Liver (tissue), 9 donors: Measurements from ENCODE around the gene HP. TPM values are rescaled to one million over a fixed set of nuclear protein-coding genes. Genes with fewer than 3 reads are reported as not detected.

Source experiments
- DNase-seq: peaks from one replicate; pipeline ENCODE4 v3.0.0-alpha.2; 2017; ENCODE audit warnings: low spot score
- H3K27ac ChIP-seq, 2 donors: one replicate each; pipeline ENCODE4 v1.7.0; 2013; ENCODE audit warnings: inconsistent platforms in 2 of 2, low read length in 2 of 2, control low read depth in 1 of 2, low read depth in 1 of 2, mild to moderate bottlenecking in 1 of 2
- H3K27me3 ChIP-seq, 4 donors: one replicate each; pipeline versions ENCODE4 v1.6.1 to v1.7.0; 2013; ENCODE audit warnings: low read length in 3 of 4, inconsistent platforms in 1 of 4, mild to moderate bottlenecking in 1 of 4, moderate library complexity in 1 of 4; ENCODE audit not compliant: control insufficient read depth in 4 of 4, insufficient read depth in 4 of 4
- H3K36me3 ChIP-seq, 4 donors: one replicate each; pipeline versions ENCODE4 v1.6.1 to v1.7.0; 2013; ENCODE audit warnings: low read length in 3 of 4, mild to moderate bottlenecking in 3 of 4, low read depth in 1 of 4, moderate library complexity in 1 of 4; ENCODE audit not compliant: control insufficient read depth in 4 of 4, insufficient read depth in 3 of 4
- H3K4me1 ChIP-seq, 4 donors: one replicate each; pipeline versions ENCODE4 v1.6.1 to v1.7.0; 2013; ENCODE audit warnings: low read length in 3 of 4, mild to moderate bottlenecking in 3 of 4, moderate library complexity in 1 of 4; ENCODE audit not compliant: control insufficient read depth in 4 of 4, insufficient read depth in 4 of 4
- H3K4me3 ChIP-seq, 3 donors: one replicate each; pipeline versions ENCODE4 v1.6.1 to v1.7.0; 2013; ENCODE audit warnings: low read length in 3 of 3, control low read depth in 1 of 3, low read depth in 1 of 3, mild to moderate bottlenecking in 1 of 3
- H3K9ac ChIP-seq, 2 donors: one replicate each; pipeline ENCODE4 v1.7.0; 2013; ENCODE audit warnings: low read length in 2 of 2, mild to moderate bottlenecking in 2 of 2, moderate library complexity in 2 of 2, control low read depth in 1 of 2, low read depth in 1 of 2
- H3K9me3 ChIP-seq, 4 donors: one replicate each; pipeline versions ENCODE4 v1.6.1 to v1.7.0; 2013; ENCODE audit warnings: low read length in 3 of 4; ENCODE audit not compliant: control insufficient read depth in 4 of 4
- ATF3 ChIP-seq: IDR thresholded peaks from 2 replicates; pipeline ENCODE4 v1.6.1; 2016; ENCODE audit warnings: antibody characterized with exemption
- EGR1 ChIP-seq, 2 donors: IDR thresholded peaks; 2 replicates each; pipeline ENCODE4 v1.6.1; 2016 to 2018; ENCODE audit warnings: antibody characterized with exemption in 2 of 2, low read depth in 2 of 2
- FOXA1 ChIP-seq: IDR thresholded peaks from 2 replicates; pipeline ENCODE4 v1.6.1; 2016; ENCODE audit warnings: antibody characterized with exemption
- FOXA2 ChIP-seq: IDR thresholded peaks from 2 replicates; pipeline ENCODE4 v1.6.1; 2016; ENCODE audit warnings: antibody characterized with exemption
- GABPA ChIP-seq, 2 donors: IDR thresholded peaks in 1 of 2; conservative IDR thresholded peaks in 1 of 2; 2 replicates each; pipeline ENCODE4 v1.6.1; 2016; ENCODE audit warnings: antibody characterized with exemption in 2 of 2, mild to moderate bottlenecking in 1 of 2, moderate library complexity in 1 of 2
- HNF4A ChIP-seq, 2 donors: conservative IDR thresholded peaks; 2 replicates each; pipeline ENCODE4 v1.6.1; 2016; ENCODE audit warnings: antibody characterized with exemption in 2 of 2, mild to moderate bottlenecking in 2 of 2
- HNF4G ChIP-seq: IDR thresholded peaks from 2 replicates; pipeline ENCODE4 v1.6.1; 2016; ENCODE audit warnings: antibody characterized with exemption
- JUND ChIP-seq, 2 donors: IDR thresholded peaks; 2 replicates each; pipeline ENCODE4 v1.6.1; 2016; ENCODE audit warnings: antibody characterized with exemption in 2 of 2
- NR2F2 ChIP-seq: IDR thresholded peaks from 2 replicates; pipeline ENCODE4 v1.6.1; 2016; ENCODE audit warnings: antibody characterized with exemption
- RAD21 ChIP-seq, 2 donors: IDR thresholded peaks; 2 replicates each; pipeline ENCODE4 v1.6.1; 2016; ENCODE audit warnings: antibody characterized with exemption in 2 of 2, mild to moderate bottlenecking in 2 of 2
- REST ChIP-seq: IDR thresholded peaks from 2 replicates; pipeline ENCODE4 v1.6.1; 2016; ENCODE audit warnings: antibody characterized with exemption, mild to moderate bottlenecking
- RXRA ChIP-seq, 2 donors: IDR thresholded peaks; 2 replicates each; pipeline ENCODE4 v1.6.1; 2017 to 2018; ENCODE audit warnings: antibody characterized with exemption in 2 of 2, mild to moderate bottlenecking in 1 of 2
- SP1 ChIP-seq: IDR thresholded peaks from 2 replicates; pipeline ENCODE4 v1.6.1; 2018; ENCODE audit warnings: antibody characterized with exemption, mild to moderate bottlenecking
- TAF1 ChIP-seq: conservative IDR thresholded peaks from 2 replicates; pipeline ENCODE4 v1.6.1; 2016; ENCODE audit warnings: antibody characterized with exemption, mild to moderate bottlenecking
- YY1 ChIP-seq: IDR thresholded peaks from 2 replicates; pipeline ENCODE4 v1.6.1; 2016; ENCODE audit warnings: antibody characterized with exemption, mild to moderate bottlenecking
- ZBTB33 ChIP-seq: IDR thresholded peaks from 2 replicates; pipeline ENCODE4 v1.6.1; 2016; ENCODE audit warnings: antibody characterized with exemption
- WGBS: extraction: QIAGEN DNeasy Blood & Tissue Kit; methylation state at CpG from one replicate; pipeline ENCODE4 v1.1.7; 2013; 5-methylcytosine and 5-hydroxymethylcytosine counted together
- polyA plus RNA-seq, 2 donors: library from polyadenylated mRNA; stranded (reverse) in 1 of 2; unstranded in 1 of 2; fragments of 200-250 nt in 1 of 2; fragments of >200 nt in 1 of 2; fragmentation: Nextera tagmentation in 1 of 2; extraction: Ambion mirVana in 1 of 2; gene quantifications; one replicate each; pipeline versions ENCODE4 v1.2.1 to v1.2.3, GENCODE V29; 2013 to 2015
- total RNA-seq, 2 donors: library from RNA; depleted of rRNA; stranded (reverse); fragments of >200 nt; gene quantifications; one replicate each; pipeline ENCODE4 v1.2.3, GENCODE V29; 2014
- TF ChIP-seq, protein P1 (sequence below): IDR thresholded peaks from 2 replicates; pipeline ENCODE4 v1.6.1; 2016; ENCODE audit warnings: antibody characterized with exemption
- TF ChIP-seq, protein P2 (sequence below): fragments of 150-350 bp; IDR thresholded peaks from 2 replicates; pipeline ENCODE4 v1.5.1; 2017; ENCODE audit warnings: improper control_type of control experiment, low read depth, low read length; ENCODE audit not compliant: missing input control
- donor health status: healthy.
- donor health status: healthy.
- donor health status: healthy.
- donor health status: healthy.
- donor health status: healthy.

HP gene
- total and polyA plus RNA-seq, 4 donors, result 13,922 to 117,679 (median 53,485) TPM

DNA sequence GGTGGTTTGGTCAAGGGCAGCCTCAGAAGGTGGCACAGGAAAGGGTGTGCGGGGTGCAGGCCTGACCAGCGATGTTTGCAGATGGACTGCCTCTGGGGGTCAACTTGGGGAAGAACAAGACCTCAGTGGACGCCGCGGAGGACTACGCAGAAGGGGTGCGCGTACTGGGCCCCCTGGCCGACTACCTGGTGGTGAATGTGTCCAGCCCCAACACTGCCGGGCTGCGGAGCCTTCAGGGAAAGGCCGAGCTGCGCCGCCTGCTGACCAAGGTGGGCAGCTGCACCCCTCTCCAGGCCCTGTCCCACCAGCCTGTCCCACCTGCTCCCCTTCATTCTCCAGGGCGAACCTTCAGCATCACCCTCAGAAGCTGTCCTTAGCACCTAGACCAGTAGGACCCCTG, 33.3 kb upstream of the HP start:
- no peaks in the 10 kb centered on the region for H3K27me3 ChIP-seq
- H3K36me3 ChIP-seq, result peaks cover 10 to 51% (median 33%) of the 10 kb centered on the region in 4 donors
- H3K9ac ChIP-seq, result no peak overlapping the region
- DNase-seq, result no peak
- TF ChIP-seq RAD21 (IDR thresholded peaks at IDR 0.05) (no peak), FOXA1 (no peak), TAF1 (no peak), REST (no peak), FOXA2 (no peak)
- TF ChIP-seq, protein P1, sequence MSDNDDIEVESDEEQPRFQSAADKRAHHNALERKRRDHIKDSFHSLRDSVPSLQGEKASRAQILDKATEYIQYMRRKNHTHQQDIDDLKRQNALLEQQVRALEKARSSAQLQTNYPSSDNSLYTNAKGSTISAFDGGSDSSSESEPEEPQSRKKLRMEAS, result no peak
- H3K4me3 ChIP-seq, result no peak overlapping the region
- H3K9me3 ChIP-seq, result no peaks in the 10 kb centered on the region
- H3K4me1 ChIP-seq, result peaks cover 18 to 75% (median 54%) of the 10 kb centered on the region in 4 donors
- H3K27ac ChIP-seq, result peak overlapping the region; percentile 11 to 31
- 93% methylated on average over 15 of the region's 15 CpGs for WGBS

DNA sequence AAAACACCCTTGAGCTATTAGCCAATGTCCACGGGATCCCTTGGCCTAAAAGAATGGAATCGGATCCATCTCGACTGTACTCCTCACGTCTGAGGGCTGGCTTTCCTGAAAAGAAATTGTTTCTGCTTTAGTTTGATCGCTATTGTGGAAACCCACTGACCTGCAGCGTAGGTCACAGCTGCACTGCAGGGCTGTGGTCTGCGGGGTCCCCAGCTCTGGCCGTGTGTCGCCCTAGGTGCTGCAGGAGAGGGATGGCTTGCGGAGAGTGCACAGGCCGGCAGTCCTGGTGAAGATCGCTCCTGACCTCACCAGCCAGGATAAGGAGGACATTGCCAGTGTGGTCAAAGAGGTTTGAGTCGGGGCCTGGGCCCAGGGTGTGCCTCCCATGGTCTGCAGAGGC, 32.2 kb upstream of the HP start:
- WGBS, result 96% methylated on average over 13 of the region's 13 CpGs
- no peak for DNase-seq
- Histone ChIP-seq H3K9me3 (no peaks in the 10 kb centered on the region), H3K36me3 (peaks cover 10 to 51% (median 33%) of the 10 kb centered on the region in 4 donors), H3K27me3 (no peaks in the 10 kb centered on the region), H3K4me1 (peaks cover 20 to 72% (median 56%) of the 10 kb centered on the region in 4 donors), H3K9ac (no peak overlapping the region), H3K4me3 (no peak overlapping the region), H3K27ac (peak overlapping the region; percentile 64 to 82)
- TF ChIP-seq NR2F2 (no peak), RXRA (IDR thresholded peaks at IDR 0.05) (no peak), RAD21 (IDR thresholded peaks at IDR 0.05) (no peak), ATF3 (no peak), HNF4A (conservative IDR thresholded peaks at IDR 0.05) (no peak), FOXA1 (no peak), GABPA (IDR thresholded peaks at IDR 0.05 in 1 of 2, conservative IDR thresholded peaks at IDR 0.05 in 1 of 2) (no peak), EGR1 (IDR thresholded peaks at IDR 0.05; ENCODE audit: low read depth in 2 of 2) (no peak), YY1 (no peak), REST (no peak), HNF4G (no peak), TAF1 (no peak), ZBTB33 (no peak), JUND (IDR thresholded peaks at IDR 0.05) (no peak), SP1 (no peak), FOXA2 (no peak)
- TF ChIP-seq, protein P2, sequence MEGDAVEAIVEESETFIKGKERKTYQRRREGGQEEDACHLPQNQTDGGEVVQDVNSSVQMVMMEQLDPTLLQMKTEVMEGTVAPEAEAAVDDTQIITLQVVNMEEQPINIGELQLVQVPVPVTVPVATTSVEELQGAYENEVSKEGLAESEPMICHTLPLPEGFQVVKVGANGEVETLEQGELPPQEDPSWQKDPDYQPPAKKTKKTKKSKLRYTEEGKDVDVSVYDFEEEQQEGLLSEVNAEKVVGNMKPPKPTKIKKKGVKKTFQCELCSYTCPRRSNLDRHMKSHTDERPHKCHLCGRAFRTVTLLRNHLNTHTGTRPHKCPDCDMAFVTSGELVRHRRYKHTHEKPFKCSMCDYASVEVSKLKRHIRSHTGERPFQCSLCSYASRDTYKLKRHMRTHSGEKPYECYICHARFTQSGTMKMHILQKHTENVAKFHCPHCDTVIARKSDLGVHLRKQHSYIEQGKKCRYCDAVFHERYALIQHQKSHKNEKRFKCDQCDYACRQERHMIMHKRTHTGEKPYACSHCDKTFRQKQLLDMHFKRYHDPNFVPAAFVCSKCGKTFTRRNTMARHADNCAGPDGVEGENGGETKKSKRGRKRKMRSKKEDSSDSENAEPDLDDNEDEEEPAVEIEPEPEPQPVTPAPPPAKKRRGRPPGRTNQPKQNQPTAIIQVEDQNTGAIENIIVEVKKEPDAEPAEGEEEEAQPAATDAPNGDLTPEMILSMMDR, result no peak
- TF ChIP-seq, protein P1, result no peak
